HG02610 (cell line): ENCODE results near the gene SSR3.

ENCODE experiments used
- ATAC-seq: cut with Tn5 transposase; IDR thresholded peaks from one replicate; pipeline ENCODE4 v1.9.1; 2021; ENCODE audit warnings: mild to moderate bottlenecking, moderate library complexity; ENCODE audit not compliant: unreplicated experiment

The SSR3 gene

DNA sequence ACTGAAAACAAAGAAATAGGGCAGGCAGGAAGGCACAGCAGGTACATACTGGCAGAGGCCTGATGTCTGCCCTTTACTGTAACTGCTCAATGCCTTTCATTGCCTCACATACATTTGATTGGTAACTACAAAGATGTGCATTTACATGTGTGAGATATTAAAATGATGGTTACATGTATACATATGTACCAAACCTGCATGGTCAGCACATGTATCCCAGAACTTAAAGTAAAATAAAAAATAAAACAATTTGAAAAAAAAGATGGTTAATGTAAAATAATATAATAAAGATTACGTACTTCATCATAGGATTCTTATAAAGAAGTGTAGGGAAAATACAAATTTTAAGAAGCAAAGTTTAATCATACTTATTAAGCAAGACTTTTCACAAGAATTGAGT lies 15.1 kb downstream of the SSR3 start:
- ATAC-seq = no peak

DNA sequence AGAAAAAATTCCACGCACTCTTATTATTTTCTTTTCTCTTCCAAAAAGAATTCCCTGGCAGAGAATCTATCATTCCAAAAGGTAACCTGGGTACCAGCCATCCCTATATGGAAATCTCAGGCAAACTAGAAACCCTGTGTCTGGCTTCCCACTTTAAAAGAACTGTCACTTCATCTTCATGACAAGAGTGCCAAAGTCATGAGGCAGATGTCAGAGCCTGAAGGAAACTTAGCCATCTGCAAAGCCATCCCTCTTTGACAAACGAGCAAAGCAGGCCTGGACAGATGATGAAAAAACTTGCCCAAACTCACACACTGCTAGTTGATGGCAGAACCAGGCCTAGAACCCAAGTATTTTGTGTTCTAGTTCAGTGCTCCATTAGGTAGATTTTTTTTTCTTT lies 15.9 kb downstream of the SSR3 start:
- no peak for ATAC-seq

- no peak for ATAC-seq
Observed at GRCh38 chr3:156536524-156537316, 18.2 kb downstream of the SSR3 start.

DNA sequence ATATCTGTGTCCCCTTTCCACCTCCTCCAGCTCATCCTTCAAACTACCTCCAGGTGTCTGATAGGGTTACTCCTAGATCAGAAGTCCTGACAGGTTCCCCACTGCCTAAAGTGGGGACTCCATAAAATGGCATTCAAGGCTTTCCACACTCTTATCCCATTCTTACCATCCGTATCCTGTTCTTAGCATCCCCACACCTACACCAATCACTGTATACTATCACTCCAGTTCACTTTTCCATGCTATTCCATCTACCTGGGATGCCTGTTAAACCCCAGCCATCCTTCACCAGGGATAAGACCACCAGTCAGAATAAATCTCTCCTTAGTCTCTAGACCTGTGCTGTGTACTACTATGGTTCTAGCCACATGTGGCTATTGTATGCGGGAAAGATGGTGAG lies 19.1 kb downstream of the SSR3 start:
- ATAC-seq = no peak

- ATAC-seq = no peak
Observed at GRCh38 chr3:156535162-156535627, 19.7 kb downstream of the SSR3 start.

DNA sequence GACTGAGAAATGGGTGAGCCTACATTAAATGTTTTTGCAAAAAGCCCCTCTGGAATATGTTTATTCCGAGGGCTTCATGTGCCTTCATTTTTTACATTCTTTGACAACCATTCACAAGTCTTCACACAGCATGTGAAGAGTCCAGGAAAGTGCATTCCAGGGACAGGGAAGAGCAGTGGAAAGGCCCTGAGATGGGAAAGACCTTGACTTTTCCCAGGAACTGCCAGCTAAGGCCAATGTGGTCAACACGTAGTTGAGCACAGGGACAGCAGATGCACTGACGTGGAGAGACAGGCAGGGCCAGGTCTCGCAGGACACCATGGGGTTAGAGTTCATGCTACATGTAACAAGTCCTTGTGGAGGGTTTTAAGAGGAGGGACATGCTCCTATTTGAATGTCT lies 21.7 kb downstream of the SSR3 start:
- ATAC-seq = no peak

GRCh38 chr3:156532730-156533129 lies 22.2 kb downstream of the SSR3 start:
- no peak for ATAC-seq

DNA sequence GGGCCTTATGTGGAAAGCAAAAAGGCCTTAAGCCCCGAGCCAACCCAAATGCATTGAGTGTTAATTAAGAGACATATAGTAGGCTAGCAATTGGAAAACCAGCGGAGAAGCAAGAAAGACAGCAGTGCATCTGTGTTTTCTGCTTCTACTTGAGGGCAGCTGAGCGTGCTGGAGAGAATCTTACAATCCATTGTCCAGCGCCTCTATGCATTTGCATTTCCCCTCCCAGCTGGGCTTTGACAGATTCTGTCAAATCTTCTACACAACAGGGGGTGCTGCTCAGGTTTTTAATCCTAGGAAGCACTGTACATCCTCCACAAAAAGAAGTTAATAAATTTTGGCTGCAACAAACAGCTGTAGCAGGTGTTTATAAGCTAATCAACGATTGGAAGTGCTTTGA lies 23.9 kb downstream of the SSR3 start:
- ATAC-seq = no peak

DNA sequence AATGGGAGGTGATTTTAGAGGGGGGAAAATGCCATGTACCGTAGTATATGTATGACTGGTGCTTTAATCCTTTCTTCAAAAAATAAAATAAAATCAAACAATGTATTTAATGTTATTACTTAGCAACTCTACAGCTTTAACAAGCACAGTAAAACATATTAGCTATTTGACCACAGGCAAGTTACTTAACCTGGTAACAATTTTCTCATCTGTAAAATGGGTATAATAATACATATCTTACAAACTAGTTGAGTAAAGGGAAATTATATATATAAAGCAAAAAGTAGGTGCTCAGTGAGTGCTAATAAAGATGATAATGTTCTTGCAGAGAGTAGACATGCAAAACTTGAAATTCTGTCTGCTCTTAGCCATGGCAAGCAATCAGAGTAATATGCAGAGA lies 27.9 kb downstream of the SSR3 start:
- no peak for ATAC-seq

- no peak for ATAC-seq
Observed at GRCh38 chr3:156525808-156526207, 29.1 kb downstream of the SSR3 start.

DNA sequence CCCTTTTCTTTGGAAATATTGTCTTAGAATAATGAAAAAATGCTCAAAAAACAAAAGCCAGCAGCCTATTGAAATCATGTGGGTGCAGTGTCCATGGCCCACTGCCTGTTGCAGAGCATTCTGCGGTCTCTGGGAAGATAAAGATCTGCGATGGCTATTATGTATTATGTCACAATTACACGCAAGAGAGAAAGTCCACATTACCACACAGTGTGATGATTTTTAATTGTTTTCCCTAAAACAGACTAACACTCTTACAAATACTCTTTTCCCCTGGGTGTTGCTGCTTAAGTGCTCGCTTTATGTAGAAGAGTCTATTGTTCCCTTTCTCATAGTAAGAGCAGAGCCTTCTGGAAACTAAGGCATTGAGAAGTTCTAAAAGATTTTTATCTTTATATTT lies 32.2 kb downstream of the SSR3 start:
- no peak for ATAC-seq

- ATAC-seq = peak; percentile 70
Observed at GRCh38 chr3:156519758-156520162, 35.2 kb downstream of the SSR3 start.

GRCh38 chr3:156518726-156519125 lies 36.2 kb downstream of the SSR3 start:
- no peak for ATAC-seq

- no peak for ATAC-seq
Observed at GRCh38 chr3:156516961-156517360, 38.0 kb downstream of the SSR3 start.

GRCh38 chr3:156516284-156516683 lies 38.6 kb downstream of the SSR3 start:
- ATAC-seq = no peak

DNA sequence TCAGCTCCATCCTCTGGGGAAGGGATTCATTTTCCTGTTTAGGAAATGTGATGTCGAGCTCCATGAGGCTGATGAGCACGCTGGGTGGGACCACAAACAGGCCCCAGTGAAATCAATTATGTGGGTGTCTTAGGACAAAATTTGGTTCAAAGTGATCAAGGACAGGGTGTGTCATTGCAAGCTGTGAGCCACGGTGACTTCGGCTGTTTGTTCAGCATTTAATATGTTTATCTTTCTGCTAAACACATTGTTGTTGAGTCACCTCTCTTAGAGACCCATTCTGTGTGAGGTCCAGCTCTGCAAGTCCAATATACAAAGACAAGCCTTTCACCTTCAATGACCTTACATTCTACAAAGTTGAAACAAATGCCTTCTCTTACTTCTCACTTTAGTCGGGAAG lies 41.3 kb downstream of the SSR3 start:
- ATAC-seq = no peak

- no peak for ATAC-seq
Observed at GRCh38 chr3:156511987-156512677, 42.8 kb downstream of the SSR3 start.

GRCh38 chr3:156509189-156510174 lies 45.4 kb downstream of the SSR3 start:
- ATAC-seq = peak; percentile 79

DNA sequence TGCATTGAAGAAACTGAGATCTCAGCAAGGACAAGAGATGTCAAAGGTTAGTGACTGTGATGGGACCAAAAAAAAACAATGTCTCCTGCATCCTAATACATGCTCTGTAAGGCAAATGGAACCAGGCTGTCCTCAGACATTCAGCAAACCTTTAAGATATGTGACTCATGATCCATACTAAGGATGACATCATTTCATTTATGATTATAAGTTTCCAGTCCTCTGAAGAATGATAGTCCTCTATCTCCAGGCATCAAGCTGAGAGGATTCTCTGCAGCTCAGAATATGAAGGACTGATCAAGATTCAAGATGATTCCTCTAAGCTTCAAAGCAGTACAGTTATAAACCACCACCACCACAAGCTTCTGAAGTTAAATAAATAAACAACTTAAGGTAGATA lies 47.6 kb downstream of the SSR3 start:
- ATAC-seq = no peak

DNA sequence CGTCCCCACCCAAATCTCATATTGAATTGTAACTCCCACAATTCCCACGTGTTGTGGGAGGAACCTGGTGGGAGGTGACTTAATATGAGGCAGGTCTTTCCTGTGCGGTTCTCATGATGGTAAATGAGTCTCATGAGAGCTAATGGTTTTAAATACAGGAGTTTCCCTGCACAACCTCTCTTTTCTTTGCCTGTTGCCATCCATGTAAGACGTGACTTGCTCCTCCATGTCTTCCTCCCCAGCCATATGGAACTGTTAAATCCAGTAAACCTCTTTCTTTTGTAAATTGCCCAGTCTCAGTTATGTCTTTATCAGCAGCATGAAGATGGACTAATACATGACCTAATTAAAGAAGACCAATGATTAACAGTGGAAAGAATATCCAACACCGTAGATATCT lies 56.6 kb downstream of the SSR3 start:
- no peak for ATAC-seq

- ATAC-seq = no peak
Observed at GRCh38 chr3:156497326-156497725, 57.6 kb downstream of the SSR3 start.
